Left renal cortex interstitium (tissue), 4 donors: ENCODE measurements around the gene IL25. TPM values are rescaled to one million over a fixed set of nuclear protein-coding genes. Genes with fewer than 3 reads are reported as not detected.
"Not testable (repeated sequence)": the region's sequence is repeated elsewhere in the genome, so short reads cannot be mapped to it uniquely, and the experiment has no call there.

Experiments
- DNase-seq, 4 donors: peaks; one replicate each; pipeline ENCODE4 v3.0.0-alpha.2; 2013; ENCODE audit warnings: low read depth in 4 of 4, low spot score in 2 of 4, missing footprints in 1 of 4
- polyA plus RNA-seq, 4 donors: library from polyadenylated mRNA; unstranded; fragments of 120-200 nt; gene quantifications; one replicate each; pipeline ENCODE4 v1.2.1, GENCODE V29; 2013; ENCODE audit not compliant: insufficient read length in 4 of 4

IL25 gene
- polyA plus RNA-seq, 4 donors = not detected

DNA sequence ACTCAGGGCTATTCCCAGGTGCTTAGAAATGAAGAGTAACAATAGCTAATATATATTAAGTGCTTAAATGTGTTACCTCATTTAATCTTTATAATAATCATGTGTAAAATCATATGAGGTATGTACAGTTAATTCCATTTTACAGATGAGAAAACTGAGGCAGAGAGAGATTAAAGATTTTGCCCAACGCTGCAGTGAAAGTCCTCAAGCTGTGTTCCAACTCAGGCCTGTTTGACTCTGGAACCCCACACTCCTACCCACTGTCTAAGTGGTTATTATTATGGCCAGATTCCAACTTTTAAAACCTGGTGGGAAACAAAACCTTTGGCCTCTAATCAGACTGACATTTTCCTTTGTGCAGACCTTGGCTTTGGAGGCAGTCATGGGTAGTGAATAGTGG lies 14.4 kb downstream of the IL25 start:
- no peak for DNase-seq

DNA sequence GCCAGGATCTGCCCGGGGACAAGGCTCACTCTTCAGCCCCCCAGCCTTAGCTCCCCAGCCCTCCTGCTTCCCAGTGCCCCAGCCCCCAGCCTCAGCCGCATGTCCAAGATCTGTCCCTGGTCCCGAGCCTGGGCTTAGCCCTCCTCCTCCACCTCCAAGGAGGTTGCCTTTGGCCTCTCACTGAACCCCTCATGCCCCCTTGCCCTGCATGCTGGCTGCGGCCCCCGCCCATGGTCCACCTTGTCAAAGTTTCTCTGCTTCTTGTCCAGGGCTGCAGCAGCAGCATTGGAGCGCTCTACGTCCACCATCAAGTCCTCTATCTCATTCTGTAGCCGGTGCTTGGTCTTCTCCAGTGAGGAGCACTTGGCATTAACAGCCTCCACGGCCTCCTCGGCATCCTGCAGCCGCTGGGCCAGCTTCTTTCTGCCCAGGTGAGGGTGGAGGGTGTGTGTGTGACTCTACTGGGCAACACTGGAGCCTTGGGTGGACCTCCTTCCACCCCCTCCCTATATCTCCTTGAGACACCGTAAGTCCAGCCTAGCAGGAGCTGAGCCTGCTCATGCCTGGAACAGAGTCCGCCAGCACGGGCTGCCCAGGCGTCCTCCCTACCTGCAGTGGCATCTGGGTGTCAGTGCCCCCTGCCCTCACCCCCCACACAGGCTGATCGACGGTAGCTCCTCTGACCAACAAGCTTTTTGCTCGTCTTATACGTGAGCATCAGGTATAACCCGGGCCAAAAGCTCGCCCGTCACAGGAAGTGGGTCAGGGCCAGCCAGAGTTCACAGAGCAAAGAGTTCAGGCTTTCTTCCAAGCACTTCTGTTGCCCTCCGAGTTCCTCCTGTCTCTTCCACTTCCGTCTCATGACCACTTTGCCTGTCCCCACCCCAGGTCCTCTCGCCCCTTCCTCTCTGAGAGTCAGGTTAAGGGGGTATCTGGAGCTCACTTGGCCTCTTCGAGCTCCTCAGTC lies 15.6 kb downstream of the IL25 start:
- no peak for DNase-seq

DNA sequence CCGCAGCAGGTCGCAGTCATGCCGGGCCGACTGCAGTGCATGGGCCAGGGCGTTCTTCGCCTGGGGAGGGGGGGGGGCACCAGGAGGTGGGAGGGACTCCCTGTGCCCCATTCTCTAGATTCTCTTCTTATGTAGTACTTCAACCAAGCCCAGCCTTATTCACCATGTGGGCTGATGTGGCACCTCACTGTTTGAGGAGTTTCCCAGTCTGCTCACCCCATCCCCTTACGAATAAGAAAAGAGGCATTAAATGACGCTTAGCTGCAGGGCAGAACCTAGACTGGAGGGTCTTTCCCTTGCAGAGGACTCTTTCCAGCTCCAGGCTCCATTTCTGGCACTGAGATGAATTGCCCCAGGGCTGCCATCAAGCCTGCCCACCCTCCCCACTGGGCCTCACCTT lies 16.4 kb downstream of the IL25 start:
- no peak for DNase-seq

DNA sequence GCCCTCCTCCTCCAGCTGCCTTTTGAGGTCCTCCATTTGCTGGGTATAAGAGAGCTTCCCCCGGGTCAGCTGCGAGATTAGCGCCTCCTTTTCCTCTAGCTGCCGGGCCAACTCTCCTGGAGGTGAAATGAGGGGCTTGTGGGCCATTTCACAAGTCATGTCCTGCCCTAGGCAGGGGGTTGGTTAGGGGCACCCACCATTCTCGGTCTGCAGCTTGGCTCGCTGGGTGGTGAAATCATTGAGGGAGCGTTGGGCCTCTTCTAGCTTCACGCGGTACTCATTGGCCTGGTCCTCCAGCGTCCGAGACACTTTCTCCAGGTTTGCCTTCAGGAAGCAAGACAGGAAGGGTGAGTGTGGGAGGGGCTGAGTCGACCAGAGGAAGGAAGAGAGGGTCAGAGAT lies 16.8 kb downstream of the IL25 start:
- no peak for DNase-seq

DNA sequence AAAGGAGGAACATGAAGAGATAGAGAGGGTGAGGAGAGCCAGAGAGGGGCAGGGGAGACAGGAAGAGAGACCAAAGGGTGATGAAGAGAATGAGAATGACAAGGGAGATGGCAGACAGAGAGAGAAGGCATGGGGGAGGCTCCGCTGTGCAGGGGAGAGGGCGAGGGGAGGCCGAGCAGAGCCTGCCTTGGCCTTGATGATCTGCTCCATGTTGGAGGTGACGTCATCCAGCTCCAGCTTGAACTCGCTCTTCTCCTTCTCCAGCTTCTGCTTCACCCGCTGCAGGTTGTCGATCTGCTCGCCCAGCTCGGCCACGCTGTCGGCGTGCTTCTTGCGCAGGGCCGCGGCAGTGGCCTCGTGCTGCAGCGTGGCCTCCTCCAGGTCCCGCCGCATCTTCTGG lies 17.3 kb downstream of the IL25 start:
- DNase-seq = not testable (repeated sequence)

DNA sequence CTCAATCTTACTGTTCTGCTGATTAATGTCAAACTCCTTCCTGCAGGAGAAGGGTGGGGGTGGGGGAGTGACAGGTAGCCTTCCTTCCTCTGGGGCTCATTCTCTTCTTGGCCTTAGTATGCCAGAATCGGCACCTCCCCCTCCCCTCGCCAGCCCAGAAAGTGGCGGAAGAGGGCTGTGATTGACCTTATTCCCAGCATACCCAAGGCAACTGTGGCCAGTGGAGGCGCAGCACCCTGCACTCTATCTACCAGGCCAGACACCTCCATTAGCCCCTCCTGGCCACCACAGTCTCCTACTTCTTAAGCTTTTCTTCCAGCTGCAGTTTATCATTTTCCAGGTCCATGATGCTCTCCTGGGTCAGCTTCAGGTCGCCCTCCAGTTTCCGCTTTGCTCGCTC lies 20.0 kb downstream of the IL25 start:
- DNase-seq = no peak

DNA sequence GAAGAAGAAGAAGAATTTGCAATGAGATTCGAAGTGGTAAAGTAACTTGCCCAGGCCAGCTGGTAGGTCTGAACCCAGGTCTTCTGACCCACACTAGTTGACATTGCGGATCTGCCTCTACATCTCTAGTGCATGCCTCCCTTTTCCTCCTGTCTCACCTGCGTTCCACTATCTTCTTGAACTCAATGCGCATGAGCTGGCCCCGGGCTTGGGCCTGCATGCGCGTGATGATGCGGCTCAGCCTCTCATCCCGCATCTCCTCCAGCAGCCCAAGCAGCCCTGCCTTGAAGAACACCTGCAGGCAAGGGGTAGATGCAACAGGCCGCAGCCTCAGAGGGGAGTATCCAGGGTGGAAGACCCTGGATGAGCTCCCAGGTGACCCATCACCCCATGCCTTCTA lies 23.5 kb downstream of the IL25 start:
- no peak for DNase-seq

DNA sequence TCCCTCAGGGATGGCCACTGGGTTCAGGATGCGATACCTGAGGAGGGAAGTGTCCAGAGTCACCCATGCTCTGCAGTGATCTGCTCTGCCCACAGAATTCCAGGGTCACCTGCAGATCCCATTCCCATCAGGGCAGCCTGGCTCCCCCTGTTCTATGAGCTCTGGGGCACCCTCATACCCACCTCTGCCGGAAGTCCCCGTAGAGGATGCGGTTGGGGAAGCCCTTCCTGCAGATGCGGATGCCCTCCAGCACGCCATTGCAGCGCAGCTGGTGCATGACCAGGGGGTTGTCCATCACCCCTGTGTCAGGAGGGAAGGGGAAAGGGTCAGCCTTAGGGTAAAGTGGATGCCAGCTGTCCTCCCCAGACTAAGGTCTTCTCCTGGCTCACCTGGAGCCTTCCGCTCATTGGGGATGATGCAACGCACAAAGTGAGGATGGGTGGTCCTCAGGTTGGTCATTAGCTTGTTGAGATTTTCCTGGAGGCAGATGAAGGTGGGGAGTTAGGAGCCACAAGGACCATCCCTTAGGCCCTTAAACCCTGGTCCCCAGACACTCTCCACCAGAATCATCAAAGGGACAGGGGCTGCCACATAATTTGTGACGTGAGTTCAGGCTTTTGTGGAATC lies 24.3 kb downstream of the IL25 start:
- no peak for DNase-seq

DNA sequence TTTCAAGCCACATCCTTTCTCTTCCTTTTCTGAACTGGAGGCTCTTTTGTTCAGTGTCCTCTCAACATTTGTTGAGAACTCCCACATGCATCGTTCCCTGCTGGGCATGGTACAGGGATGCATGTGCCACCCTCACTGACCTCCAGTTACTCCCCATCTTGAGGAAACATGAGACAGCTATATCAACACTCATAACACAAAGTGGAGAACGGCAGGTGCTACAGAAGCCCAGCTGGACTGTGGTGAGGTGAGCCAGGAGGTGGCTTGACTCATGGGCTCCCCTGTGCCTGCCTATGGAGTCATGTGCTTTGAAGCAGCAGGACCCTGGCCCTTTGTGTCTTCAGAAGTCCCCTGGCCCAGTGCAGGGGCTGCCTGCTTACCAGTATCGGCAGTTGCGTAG lies 25.7 kb downstream of the IL25 start:
- no peak for DNase-seq

DNA sequence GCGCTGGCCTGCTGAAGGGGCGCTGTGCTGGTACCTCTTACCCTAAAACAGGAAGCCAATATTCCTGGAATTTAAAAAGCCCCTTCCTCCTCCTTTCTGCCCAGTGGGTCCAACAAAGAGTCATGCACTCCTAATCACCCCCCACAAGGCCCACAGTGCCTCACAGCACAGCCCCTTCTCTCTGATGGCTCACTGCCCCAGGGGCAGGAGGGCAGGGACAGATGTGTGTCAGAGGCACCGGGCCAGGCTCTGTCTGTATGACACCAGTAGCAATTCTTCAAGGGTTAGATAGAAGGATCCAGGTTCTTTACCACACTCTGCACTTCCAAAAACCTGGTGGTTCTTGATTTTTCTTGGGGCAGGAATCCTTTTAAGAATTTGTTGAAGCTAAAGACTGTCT lies 26.5 kb downstream of the IL25 start:
- no peak for DNase-seq

DNA sequence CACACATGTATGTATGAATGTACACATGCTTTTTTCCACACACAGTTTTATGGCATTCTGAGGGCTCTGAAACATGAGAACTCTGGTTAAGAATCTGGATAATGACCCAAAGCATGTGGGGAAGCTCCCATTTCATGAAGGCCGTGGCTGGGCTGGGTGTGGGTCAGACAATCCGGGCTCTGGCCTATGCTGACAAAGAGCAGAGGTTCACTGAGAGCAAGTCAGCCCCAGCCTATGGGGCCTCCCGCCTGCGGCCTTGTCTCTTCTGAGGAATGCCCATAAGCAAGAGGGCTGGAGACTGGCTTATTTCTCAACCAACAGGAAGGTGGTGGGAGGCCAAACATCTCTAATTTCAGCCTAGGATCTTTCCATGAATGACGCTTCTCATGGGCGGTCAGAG lies 27.0 kb downstream of the IL25 start:
- DNase-seq = no peak

DNA sequence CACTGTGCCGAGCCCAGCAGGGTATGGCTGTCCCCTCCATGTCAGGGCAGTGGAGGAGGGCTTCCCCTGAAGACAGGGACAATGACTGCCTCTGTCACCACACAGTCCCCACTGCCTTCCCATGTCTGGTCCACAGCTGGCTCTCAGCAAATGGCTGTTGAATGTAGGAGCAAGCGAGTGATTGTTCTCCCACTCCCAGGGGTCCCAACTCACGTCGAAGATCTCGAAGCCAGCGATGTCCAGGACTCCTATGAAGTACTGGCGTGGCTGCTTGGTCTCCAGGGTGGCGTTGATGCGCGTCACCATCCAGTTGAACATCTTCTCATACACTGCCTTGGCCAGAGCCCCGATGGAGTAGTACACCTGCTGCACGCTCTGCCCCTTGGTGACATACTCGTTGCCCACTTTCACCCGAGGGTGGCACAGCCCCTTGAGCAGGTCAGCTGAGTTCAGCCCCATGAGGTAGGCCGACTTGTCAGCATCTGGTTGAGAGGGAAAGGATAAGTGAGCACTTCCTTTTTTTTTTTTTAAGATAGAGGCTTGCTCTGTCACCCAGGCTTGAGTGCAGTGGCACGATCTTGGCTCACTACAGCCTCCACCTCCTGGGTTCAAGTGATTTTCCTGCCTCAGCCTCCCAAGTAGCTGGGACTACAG lies 28.0 kb downstream of the IL25 start:
- DNase-seq = not testable (repeated sequence)

DNA sequence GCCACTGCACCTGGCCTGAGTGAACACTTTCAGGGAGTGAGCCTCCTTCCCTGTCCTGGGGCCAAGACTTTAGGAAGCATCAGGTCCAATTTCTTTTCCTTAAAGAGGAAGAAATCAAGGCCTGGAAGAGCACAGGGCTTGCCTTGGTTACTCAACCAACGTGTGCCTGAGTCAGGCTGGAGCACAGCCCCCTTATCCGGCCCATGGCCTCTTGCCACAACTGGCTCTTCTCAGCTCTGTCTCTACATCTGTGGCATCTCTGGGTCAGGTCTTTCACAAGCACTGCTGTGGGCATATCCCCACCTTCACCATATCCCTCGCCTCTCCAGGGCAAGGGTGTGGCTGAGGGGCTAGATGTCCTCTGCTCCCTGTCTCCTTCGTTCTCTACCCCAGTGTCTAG lies 28.7 kb downstream of the IL25 start:
- DNase-seq = no peak

DNA sequence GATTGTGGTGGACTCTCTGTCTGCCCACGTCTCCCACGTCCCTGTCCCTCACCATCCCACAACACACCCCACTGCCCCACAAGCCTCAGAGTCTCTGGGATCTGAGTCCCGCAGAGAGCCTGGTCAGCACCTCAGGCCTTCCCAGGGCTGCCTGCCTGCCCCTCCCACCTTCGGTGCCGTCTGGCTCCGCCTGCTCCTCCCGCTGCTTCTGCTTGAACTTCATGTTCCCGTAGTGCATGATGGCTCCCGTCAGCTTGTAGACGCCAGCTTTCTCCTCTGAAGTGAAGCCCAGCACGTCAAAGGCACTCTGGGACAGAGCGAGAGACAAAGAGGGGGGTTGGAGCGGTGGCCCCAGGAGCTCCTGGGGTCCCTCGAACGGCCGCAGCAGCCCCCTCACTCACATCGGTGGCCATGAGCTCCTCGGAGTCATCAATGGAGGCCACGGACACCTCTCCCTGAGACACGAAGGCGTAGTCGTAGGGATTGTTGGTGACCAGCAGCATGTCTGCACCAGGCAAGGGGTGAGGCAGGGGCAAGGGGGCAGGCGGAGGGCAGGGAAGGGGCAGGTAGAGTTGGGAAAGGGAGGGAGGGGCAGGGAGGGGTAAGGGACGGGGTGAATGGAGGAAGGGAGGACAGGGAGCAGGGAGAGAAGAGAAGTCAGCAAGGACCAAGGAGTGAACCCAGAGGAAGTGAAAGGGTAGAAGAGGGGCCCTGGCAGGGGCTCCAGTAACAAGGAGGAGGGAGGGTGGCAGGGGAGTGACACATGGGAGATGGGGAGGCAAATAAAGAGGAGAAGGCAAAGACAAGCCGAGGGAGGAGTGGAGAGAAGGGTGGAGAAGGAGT lies 29.9 kb downstream of the IL25 start:
- no peak for DNase-seq

DNA sequence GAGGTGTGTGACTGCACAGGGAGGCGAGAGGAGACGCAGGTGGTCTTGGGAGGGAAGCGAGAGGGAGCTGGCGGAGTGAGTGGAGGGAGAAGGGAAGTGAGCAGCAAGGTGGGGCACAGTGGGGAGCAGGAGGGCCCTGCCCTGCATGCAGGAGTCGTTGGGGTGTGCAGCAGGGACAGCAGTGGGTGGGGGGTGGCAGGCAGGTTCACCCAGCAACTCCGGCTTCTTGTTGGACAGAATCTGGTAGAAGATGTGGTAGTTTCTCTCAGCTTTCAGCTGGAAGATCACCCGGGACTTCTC lies 30.5 kb downstream of the IL25 start:
- no peak for DNase-seq

DNA sequence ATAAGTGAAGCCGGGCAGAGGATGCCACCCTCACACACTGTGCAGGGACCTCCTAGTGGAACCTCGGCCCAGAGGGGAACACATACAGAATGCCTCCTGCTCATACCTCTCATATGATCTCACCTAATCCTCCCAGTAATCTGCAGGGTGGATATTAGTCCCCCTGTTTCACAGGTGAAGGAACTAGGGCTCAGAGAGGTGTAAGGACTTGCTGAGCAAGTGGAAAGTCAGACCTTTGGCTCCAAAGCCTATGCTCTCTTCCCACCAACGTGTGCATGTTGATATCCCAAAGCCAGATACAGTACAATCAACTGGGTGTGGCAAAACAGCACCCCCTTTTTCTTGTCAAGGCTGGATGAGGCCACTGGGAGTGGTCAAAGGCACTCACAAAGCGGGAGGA lies 31.3 kb downstream of the IL25 start:
- no peak for DNase-seq

DNA sequence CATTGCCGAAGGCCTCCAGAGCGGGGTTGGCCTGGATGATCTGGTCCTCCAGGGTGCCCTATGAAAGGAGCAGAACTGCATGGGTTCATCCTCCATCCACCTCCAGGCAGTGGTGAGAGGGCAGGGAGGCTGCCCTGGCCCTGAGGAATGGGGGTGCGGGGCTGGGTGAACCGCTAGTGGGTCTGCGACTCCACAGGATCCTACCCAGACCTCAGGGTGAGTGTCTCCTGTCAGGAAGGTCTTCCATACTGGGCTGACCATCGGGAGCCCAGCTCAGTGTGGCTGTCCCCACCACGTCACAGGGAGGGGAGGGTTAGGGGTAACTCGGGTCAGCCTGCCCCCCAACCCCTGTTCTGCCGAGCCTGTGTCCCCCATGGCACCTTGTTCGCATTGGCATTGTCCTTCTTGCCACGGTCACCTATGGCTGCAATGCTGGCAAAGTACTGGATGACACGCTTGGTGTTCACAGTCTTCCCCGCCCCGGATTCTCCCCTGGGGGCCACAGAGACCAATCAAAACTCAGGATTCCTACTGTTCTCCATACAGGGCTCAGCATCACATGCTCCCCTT lies 31.8 kb downstream of the IL25 start:
- DNase-seq = no peak

DNA sequence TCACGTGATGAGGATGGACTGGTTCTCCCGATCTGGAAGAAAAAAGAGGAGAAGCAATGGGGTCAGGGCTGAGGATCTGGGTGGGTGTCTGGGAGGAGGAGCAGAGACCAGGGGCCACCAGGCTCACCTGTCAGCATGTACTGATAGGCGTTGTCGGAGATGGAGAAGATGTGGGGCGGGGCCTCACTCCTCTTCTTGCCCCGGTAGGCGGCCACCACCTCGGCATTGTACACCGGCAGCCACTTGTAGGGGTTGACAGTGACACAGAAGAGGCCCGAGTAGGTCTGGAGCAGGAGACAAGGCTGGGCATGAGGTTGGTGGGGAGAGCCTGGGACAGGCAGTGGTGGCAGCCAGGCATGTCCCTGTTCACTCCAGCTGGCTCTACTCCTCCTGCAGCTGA lies 32.5 kb downstream of the IL25 start:
- no peak for DNase-seq

DNA sequence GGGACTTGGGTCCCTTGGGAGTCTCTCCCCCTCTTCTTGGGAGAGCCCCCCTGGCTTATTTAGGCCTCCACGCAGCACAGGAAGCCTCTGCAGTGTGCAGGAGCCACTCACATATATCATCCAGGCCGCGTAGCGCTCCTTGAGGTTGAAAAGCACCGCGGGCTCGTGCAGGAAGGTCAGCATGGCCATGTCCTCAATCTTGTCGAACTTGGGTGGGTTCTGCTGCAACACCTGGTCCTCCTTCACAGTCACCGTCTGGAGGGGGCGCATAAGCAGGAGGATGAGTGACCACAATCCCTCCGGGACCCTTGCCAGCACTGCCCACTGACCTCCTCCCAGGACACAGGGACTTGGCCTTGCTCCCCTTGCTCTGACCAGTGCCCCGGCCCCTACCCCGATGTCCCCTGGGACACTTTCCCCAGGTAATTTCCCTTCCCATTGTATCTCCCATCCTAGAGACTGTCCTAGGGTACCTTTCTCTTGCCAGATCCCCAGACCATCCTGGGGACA lies 33.0 kb downstream of the IL25 start:
- no peak for DNase-seq

DNA sequence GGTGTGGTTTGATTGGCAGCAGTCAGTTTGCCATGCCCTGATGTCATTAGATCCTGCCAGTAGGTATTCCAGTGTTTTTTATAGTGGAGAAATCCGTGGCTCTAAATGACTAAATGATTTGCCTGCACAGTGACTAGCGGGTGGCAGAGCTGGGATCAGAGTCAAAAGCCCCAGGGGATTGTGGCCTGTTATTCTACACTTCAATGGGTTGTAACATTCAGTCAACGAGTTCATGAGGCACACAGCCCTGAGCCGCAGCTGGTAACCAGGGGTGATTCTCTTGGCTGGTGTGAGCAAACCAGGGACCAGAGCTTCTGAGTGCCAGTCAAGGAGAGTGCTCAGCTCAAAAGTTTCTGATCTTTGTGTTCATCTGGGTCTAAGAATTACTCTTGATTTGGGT lies 33.6 kb downstream of the IL25 start:
- DNase-seq = no peak
